B cell (primary cell): ENCODE measurements around the gene DVL1.

Experiments
- EZH2 ChIP-seq: IDR thresholded peaks from 2 replicates; pipeline ENCODE4 v1.6.1; 2012; ENCODE audit warnings: borderline replicate concordance, low read depth, mild to moderate bottlenecking, moderate library complexity, low read length; ENCODE audit not compliant: insufficient read depth, poor library complexity, severe bottlenecking
- TF ChIP-seq, protein P1 (sequence below): fragments of 200-600 bp; IDR thresholded peaks from one replicate; pipeline ENCODE4 v1.8.0; 2022; ENCODE audit warnings: antibody characterized with exemption, mild to moderate bottlenecking

DNA sequence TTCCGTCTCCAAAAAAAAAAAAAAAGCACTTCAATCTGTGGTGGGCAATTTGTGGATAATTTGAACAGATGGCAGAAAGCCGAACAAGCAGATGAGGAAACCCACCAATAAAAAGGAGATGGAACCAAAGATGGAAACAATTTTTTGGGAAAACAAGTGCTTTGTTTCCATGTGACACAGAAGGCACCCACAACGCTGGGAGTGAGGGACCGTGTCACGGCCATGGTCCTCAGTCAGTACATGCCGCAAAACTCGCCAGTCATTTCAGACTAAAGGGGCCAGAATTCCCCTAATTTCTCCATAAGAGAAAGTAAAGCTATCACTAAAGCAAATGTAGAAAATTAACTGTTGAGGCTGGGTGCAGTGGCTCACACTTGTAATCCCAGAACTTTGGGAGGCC is 44.9 kb upstream of the DVL1 start:
- TF ChIP-seq EZH2: no peak
- TF ChIP-seq, protein P1, sequence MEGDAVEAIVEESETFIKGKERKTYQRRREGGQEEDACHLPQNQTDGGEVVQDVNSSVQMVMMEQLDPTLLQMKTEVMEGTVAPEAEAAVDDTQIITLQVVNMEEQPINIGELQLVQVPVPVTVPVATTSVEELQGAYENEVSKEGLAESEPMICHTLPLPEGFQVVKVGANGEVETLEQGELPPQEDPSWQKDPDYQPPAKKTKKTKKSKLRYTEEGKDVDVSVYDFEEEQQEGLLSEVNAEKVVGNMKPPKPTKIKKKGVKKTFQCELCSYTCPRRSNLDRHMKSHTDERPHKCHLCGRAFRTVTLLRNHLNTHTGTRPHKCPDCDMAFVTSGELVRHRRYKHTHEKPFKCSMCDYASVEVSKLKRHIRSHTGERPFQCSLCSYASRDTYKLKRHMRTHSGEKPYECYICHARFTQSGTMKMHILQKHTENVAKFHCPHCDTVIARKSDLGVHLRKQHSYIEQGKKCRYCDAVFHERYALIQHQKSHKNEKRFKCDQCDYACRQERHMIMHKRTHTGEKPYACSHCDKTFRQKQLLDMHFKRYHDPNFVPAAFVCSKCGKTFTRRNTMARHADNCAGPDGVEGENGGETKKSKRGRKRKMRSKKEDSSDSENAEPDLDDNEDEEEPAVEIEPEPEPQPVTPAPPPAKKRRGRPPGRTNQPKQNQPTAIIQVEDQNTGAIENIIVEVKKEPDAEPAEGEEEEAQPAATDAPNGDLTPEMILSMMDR: no peak
